GM18526 (cell line): ENCODE measurements around the gene PEX5.

Experiments
- POLR2A ChIP-seq: IDR thresholded peaks from 3 replicates; pipeline ENCODE4 v1.6.1; 2011; ENCODE audit not compliant: insufficient read length; ENCODE audit errors: extremely low read depth

Gene PEX5

DNA sequence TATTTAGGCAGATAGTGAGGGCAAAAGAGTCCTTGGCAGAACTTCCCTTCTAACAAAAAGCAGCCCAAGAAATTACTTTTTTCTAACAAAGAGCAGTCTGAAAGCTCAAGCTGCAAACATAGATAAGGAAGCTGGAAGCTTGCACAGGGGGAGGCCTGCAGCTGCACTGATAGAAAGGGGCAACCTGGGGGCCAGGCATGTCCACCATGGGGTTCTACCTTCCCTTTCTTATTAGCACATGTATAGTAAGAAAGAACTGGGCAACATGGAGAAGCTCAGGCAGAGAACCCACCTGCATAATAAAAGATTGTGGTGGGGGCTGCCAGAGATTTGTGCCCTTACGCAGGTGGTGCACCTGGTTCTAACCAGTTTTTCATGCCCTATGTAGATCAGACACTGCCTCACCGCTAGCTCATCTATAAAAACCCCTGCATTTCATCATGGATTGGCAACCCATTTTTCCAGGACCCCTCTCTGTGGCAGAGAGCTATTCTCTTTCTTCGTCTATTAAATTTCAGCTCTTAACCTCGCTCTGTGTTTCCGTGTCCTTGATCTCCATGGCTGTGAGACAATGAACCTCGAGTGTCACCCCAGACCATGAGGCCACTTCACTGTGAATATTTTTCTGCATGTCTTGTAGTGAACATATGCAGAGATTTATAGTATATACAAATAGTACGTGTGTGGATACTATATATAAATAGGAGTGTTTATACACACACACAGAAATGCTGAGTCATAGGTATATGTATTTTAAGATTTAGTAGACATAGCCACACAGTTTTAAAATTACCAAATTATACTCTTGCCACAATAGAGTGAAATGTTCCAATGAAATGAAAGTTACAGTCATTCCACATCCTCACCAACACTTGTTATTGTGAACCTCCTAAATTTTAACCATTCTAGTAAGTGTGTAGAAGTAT, 53.0 kb downstream of the PEX5 start:
- no peak for TF ChIP-seq POLR2A

DNA sequence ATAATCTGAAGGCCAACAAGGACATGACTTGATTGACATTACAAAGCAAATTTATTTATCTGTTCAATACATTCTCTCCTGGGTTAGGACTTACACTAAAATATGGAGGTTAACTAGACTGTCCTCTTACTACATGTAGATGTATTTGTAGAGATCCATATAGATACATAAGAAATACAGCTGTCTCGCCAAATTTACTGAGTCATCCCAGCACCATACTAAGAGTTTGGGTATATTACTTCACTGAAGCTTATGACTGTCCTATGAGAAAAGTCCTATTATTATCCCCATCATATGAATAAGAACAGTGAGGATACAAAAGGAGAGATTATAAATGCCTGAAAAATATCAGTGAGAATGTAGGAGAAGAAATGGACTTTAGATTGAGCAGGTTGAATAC, 69.6 kb downstream of the PEX5 start:
- no peak for TF ChIP-seq POLR2A
